Hematopoietic multipotent progenitor cell treated with erythropoietin and hydrocortisone succinate and interleukin-3 and kit ligand, for 6 days (in vitro differentiated cells): ENCODE results near the gene TMTC2.

Experiments used
- DNase-seq: peaks from one replicate; pipeline ENCODE4 v3.0.0-alpha.2; 2015

The TMTC2 gene

GRCh38 chr12:82686168-82687020 lies at the start of gene TMTC2:
Gene TMTC2 (plus strand): TSS chr12:82686906.
- DNase-seq, result peak; percentile 90

GRCh38 chr12:82638324-82638723 lies 48.4 kb upstream of the TMTC2 start:
- DNase-seq, result no peak

DNA sequence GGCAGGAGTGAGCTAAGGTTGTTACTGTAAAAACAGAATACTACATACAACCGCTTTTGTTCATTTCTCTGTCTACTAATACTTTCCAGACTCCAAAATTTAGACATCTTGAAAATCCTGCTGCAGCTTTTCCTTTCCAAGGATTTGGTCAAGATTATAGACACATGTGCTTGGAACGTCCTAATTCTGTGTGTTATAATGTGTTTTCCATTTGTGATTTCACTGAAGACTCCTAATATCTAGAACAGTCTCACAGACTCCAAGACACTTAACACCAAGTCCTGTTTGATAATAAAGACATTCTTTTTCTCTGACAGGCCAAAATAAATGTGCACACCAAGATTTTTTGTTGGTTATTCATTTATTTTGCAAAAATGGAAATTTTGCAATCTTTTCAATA lies 41.8 kb upstream of the TMTC2 start:
- DNase-seq, result no peak

DNA sequence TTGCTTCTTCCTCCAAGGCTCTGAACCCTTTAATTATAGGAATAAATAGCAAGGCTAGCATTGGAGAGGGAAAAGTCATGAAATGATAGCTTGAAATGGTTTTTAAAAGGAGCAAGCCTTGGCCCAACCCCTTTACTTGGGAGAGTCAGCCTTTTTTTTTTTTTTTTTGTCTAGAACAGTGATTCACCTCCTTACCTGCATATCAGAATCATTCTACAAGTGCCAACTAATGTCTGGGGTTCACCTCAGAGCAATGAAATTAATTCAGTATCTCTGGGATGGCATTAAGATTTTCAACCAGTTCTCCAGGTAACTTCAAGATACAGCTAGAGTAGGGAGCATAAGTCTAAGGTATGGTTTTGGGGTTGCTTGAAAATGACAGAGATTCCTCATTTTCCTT lies 41.3 kb upstream of the TMTC2 start:
- DNase-seq, result no peak

DNA sequence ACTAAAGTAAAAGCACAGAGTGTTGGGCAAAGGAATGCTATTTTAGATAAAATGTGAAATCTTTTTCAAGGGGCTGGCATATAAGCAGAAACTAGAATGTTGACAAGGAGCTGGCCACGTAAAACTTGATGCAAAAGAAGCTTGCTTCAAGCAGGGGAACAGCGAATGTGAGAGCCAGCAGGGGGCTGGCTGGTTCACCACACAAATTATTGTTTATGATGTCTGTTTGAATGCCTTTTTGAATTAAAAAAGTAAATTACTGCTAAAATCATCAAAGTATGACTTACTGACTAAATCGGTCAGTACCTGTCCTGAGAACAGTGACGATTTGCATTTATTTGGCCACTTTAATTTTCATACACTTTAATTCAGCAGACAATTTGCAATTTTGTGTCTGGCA lies 38.9 kb upstream of the TMTC2 start:
- DNase-seq, result no peak

DNA sequence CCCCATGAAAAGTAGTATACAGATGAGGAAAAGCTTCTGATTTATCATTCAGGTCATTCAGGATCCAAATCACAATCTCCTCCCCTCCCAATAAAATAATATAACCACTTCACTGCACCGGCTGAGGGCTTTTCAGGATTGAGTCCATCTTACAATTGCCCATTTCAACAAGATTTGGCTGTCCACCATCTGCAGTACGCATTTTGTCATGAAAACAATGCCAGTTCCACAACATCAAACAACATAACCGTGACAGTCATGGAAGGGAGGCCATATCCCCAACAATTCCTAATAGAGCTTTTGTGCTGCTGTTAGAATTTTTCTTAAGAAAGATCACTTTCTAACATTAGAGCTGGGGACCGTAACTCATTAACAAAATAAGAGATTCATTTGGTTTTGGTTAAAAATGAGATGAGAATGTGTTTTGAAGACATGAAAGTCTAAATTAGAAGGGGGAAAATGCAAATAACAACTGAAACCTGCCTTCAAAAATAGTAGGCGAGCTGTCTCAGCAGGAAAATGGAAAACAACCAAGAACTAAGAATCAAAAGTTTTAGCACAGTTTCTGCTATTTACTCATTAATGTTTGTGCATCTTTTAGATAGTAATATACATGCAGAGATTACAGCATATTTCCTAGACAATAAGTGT lies 38.3 kb upstream of the TMTC2 start:
- DNase-seq, result no peak

DNA sequence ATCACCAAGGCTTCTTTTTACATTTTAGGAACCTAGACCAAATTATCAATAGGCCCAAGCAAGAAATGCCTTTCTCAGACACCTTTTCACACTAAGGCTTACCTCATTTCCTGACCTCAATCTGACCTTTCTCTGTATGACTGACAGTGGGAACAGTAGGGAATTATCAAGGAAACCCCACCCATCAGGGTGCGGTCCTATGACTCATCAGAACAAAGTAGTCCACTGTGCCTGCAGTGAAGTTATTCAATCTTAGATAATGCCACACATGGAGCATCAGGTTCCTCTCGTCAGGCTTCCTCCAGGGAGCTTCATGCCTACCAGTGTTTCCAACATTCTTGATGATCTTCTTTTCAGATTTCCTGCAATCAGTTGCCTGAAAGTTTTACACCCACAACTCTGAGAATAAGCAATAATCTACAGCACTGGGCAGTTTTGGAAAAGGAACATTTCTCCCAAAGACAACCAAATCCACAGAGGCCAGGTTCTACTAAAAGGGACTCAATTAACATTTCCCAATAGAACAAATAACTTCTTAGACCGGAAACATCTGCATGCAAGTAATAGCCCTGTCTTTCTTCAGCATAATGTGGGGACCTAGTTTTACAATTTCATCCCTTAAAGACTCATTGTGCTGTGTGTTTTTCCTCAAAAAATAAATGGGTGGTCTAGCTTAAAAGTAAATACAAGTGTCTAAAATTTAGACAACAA lies 35.9 kb upstream of the TMTC2 start:
- peak; percentile 11 for DNase-seq

DNA sequence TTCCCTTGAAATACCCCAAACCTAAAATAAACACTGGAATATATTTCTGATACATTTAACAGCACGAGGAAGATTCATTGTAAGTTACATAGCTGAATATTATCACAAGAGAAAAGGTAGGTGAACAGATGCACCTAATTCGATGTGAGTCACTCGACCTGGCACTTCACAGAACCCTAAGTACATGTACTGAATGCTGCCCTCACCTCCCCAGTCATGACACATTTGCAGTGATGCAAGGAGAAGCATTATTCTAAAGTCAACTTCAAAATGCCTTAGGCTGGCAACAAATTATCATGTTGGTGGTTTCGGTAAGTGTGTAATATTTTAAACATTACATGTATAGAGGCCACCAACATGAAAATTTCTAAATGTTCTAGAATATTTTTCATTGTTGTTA lies 35.2 kb upstream of the TMTC2 start:
- DNase-seq, result no peak

- DNase-seq, result no peak
Observed at GRCh38 chr12:82652071-82652470, 34.6 kb upstream of the TMTC2 start.

GRCh38 chr12:82655751-82656150 lies 31.0 kb upstream of the TMTC2 start:
- no peak for DNase-seq

DNA sequence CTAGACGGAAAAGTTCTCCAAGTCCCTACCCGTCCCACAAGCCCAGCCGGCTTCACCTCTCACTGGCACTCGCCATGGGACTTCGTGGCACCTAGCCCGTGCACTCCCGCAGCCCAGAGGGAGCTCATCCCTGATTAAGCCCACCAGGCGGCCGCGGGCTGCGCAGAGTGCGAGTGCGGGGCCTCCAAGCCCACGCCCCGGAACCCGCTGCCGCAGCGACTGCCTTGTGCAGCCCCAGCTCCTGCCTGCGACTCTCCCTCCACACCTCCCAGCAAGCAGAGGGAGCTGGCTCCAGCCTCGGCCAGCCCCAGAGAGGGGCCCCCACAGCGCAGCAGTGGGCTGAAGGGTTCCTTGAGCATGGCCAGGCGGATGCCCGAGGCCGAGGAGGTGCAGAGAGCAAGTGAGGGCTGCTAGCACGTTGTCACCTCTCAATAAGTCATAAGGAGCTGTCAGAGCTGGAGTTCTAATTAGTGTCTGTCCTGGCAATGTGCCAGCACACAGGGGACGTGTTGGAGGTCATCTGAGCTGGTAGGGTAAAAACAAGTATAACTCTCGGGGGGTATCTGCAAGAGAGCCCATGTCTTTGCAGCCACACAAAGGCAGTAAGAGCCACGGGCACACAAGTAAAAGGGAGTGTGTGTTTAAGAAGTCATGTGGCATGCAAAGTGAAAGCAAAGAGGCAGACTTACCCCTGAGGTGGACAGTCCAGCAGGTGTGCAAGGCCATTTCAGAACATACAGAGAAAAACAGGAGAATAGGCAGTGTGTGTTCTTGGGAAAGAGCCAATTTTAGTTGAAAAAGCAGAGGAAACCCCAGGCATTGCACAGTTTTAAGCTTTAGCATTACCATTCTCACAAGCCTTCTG lies 27.1 kb upstream of the TMTC2 start:
- DNase-seq, result no peak

DNA sequence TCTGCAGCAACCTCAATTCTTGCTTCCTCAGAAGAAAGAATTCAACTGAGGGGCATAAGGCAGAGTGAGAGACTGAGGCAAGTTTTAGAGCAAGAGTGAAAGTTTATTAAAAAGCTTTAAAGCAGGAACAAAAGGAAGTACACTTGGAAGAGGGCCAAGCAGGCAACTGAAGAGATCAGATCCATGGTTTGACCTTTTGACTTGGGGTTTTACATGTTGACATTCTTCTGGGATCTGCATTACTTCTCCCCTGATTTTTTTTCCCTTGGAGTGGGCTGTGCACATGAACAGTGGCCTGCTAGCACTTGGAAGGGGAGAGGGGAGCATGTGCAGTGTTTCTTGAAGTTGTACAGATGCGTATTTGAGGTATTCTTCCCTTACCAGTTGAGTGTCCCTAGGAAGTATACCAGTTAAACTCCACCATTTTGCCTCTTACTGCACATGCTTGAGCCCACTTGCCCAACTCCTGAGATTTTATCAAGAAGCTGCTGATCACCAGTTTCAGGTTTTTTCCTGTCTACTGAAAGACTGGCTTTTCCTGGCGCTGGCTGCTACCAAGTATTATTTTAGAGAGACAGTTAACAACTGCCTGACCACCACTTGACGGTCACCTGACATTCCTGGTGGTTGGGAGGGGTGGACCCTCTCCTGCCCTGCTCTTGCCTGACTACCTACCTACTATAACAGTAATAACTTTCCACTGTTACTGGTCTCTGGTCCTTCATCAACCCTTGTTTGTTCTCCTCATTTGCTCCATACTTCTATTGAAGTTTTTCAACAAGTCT lies 26.0 kb upstream of the TMTC2 start:
- DNase-seq, result no peak

DNA sequence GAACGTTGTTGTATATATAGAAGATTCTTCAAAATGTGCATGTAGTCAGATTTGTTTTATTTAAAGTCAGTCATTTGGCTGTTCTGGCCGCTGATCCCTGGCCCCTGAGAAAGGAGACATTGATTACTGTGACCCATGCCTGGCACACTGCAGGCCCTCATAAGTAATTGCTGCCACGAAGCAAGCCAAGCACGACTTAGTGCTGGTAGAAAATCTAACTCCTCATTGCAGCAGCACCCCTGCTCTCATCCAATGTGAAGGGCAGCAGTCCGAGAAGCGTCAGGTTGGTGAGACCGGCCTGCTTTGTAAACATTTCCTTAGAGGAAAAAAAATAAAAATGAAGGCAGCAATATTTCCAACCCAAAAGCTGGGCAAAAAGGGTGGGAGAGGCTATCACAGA lies 22.8 kb upstream of the TMTC2 start:
- DNase-seq, result no peak

DNA sequence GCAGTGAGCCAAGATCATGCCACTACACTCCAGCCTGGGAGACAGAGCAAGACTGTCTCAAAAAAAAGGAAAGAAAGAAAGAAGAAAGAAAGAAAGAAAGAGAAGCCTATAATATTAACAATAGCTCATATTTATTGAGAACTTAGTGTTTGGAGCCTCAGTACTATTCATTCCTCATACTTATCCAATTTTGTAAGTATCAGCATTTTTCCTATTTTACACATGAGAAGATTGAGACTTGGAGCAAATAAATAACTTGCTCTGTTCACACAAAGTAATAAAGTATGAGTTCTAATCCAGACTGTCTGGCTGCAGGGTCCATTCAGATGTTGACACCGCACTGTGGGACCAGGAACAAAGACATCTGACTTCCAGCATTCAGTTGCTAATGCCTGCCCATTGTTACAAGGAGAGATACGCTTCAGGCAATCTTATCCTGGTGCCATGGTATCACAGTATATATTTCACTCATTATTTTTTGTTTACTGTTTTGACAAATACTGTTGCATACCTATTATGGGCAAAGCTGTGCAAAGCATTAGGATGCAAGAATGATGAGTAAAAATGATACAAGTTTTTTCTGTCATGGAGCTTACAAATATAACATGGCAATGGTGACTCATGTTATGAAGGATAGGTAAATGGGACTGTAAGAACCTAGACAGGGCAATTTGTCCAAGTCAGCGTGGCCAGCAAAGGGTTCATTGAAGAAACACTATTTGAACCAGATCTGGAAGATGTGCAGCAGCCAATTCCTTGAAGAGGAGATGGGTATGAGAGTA lies 21.4 kb upstream of the TMTC2 start:
- DNase-seq, result no peak

- no peak for DNase-seq
Observed at GRCh38 chr12:82666830-82667229, 19.9 kb upstream of the TMTC2 start.

DNA sequence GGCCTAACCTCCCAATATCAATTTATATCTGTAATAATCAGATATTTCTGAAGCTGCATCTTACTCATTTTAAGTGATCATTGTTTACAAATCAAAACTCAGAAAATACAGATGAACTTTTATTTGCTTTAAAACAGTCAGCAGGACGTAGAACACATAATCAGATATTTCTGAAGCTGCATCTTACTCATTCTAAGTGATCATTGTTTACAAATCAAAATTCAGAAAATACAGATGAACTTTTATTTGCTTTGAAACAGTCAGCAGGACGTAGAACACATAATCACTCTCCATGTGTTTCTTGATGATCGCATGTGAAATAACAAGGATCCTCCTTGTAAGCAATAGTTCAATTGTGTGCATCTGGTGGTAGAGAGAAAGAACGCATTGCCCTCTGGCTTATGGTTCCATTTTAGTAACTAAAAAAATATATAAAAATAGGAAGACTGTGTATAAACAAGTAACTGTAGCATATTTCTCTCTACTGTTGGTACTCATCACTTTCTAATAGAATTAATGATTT lies 15.0 kb upstream of the TMTC2 start:
- no peak for DNase-seq

- DNase-seq, result no peak
Observed at GRCh38 chr12:82672811-82673495, 13.8 kb upstream of the TMTC2 start.

DNA sequence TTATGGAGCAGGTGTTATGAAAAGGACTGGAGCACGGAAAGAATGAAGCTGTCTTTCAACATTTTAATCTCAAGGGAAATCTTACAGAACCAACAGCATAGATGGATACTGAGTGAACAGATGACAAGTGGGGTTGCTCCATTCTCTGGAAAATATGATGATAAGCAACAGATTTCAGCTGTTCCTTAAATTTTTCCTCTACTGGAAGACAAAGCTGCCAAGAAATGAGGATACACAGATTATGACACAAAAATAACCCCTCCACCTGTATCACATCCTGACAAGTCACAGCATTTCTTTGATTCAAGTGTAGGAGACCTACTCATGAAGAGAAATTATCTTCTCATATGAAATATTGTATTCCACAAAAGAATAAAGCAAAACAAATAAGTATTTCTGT lies 13.0 kb upstream of the TMTC2 start:
- no peak for DNase-seq

DNA sequence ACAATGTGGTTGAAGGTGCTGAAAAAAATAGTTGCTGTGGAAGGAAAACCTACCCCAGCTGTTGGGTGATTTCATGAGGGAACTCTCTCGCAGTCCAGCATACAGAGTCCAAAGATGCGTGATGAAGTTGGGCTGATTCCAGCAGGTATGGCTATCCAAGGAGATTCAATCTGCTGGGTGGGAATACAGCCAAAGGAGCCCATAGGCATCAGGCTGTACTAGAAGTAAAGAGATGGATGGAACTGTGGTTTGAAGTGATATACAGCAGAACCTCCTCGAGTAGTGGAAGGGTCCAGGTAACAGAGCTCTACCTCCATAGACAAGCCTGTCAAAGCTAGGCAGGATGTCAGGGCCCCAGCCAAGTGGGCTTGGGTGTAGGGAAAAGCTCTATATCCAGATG lies 11.5 kb upstream of the TMTC2 start:
- no peak for DNase-seq

- no peak for DNase-seq
Observed at GRCh38 chr12:82682326-82682725, 4.4 kb upstream of the TMTC2 start.
